Medulla oblongata (tissue), 1 donor: ENCODE measurements around the gene ARSG.
"Not testable (repeated sequence)": the region's sequence is repeated elsewhere in the genome, so short reads cannot be mapped to it uniquely, and the experiment has no call there.

ENCODE experiments used
- DNase-seq: peaks from one replicate; pipeline ENCODE4 v3.0.0-alpha.2; 2015; ENCODE audit errors: extremely low spot score

The ARSG gene

DNA sequence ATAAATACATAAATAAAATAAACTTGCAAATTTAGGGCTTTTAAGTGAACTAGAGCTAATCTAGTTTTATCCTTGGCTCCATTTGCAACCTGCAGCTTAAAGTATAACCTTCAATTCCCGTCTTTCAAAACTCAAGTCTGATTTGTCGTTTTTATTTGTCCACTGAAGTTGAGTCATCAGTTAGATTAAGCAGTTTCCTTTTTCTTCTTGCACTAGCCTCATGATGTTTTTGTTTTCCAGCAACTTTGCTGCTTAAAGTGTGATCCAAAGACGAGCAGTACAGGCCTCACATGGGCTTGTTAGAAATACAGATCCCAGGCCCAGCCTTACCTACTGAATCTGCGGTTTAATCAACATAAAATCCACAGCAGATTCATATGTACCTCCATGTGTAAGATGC, 13.8 kb downstream of the ARSG start:
- DNase-seq: no peak

- no peak for DNase-seq
Observed at GRCh38 chr17:68306819-68307218, 15.5 kb downstream of the ARSG start.

DNA sequence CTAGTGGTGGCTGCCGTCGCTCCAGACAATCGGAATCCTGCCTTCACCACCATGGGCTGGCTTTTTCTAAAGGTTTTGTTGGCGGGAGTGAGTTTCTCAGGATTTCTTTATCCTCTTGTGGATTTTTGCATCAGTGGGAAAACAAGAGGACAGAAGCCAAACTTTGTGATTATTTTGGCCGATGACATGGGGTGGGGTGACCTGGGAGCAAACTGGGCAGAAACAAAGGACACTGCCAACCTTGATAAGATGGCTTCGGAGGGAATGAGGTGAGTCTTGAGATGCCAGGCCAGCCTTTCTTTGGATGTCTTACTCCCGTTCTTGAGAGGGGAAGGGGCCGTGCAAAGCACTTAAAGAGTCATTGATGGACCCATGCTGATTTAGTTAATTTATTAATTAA, 16.1 kb downstream of the ARSG start:
- no peak for DNase-seq

DNA sequence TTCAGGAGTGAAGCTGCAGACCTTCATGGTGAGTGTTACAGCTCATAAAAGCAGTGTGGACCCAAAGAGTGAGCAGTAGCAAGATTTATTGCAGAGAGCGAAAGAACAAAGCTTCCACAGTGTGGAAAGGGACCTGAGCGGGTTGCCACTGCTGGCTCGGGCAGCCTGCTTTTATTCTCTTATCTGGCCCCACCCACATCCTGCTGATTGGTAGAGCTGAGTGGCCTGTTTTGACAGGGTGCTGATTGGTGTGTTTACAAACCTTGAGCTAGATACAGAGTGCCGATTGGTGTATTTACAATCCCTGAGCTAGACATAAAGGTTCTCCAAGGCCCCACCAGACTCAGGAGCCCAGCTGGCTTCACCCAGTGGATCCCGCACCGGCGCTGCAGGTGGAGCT, 17.2 kb downstream of the ARSG start:
- DNase-seq: not testable (repeated sequence)

DNA sequence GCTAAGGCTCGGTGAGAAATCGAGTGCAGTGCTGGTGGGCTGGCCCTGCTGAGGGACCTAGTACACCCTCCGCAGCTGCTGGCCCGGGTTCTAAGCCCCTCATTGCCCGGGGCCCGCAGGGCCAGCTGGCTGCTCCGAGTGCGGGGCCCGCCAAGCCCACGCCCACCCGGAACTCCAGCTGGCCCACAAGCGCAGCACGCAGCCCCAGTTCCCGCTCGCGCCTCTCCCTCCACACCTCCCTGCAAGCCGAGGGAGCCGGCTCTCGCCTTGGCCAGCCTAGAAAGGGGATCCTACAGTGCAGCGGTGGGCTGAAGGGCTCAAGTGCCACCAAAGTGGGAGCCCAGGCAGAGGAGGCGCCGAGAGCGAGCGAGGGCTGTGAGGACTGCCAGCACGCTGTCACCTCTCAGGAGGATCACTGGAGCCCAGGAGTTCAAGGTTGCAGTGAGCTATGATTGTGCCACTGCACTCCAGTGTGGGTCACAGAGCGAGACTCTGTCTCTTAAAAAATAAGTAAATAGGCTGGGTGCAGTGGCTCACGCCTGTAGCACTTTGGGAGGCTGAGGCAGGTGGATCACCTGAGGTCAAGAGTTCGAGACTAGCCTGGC, 17.9 kb downstream of the ARSG start:
- not testable (repeated sequence) for DNase-seq

GRCh38 chr17:68310152-68310551, 18.9 kb downstream of the ARSG start:
- DNase-seq: no peak

DNA sequence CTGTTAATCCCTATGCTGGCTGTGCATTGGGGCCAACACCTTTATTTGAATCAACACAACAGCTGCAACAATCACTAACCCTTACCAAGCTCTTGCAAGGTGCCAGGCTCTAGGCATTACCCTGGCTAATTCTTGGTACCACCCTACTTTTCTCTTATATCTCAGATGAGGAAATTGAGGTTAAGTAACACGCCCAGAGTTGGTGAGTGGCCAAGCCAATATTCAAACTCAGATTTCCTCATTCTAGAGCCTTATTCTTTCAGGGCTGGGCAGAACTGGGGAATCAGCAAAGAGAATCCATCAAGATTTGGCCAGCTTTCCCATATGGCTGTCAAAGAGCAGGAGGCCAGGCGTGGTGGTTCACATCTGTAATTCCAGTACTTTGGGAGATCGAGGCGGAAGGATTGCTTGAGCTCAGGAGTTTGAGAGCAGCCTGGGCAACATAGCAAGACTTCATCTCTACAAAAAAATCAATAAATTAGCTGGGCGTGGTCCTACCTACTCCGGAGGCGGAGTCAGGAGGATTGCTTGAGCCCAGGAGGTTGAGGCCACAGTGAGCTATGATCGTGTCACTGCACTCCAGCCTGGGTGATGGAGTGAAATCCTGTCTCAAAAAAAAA, 23.7 kb downstream of the ARSG start:
- peak; percentile 41 for DNase-seq

DNA sequence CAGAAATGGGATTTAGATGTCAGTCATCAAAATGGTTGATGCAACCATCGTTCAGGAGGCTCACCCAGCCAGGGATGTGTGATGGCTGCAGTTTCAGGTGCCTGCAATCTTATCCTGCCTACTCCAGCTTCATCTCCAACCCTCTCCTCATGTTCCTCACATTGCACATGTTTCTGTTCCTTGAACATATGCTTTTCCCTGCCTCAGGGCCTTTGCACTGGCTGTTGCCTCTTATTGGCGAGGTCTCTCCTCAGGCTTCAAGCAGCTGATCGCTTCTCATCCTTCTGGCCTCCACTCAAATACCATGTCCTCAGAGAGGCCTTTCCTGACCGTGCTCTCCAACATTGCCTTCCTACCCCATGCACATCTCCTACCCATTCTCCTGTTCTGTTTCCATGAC, 24.6 kb downstream of the ARSG start:
- DNase-seq: no peak

DNA sequence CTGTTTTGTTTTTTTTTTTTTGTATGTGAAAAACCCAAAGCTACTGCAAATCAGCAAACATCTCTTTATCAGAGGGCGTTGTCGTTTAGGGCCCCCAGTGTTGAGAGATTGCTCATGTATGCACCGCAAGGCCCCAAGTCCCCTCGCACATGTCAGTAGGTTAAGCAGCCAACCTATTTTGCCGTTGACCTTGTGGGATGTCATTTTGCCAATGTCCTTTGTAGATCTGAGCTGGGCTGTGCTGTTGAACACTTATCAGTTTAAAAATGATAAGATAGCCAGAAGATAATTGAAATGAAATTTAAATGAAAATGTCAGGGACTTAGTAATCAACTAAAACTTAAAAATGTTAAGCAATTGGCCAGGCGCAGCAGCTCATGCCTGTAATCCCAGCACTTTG, 26.2 kb downstream of the ARSG start:
- DNase-seq: no peak

GRCh38 chr17:68318103-68318991, 27.1 kb downstream of the ARSG start:
- DNase-seq: no peak

GRCh38 chr17:68319410-68320162, 28.3 kb downstream of the ARSG start:
- DNase-seq: no peak

GRCh38 chr17:68320311-68320865, 29.1 kb downstream of the ARSG start:
- no peak for DNase-seq

GRCh38 chr17:68320943-68321555, 29.8 kb downstream of the ARSG start:
- DNase-seq: no peak

- DNase-seq: no peak
Observed at GRCh38 chr17:68321556-68321954, 30.3 kb downstream of the ARSG start.

GRCh38 chr17:68322630-68323029, 31.3 kb downstream of the ARSG start:
- DNase-seq: no peak

GRCh38 chr17:68324114-68324513, 32.8 kb downstream of the ARSG start:
- DNase-seq: no peak

GRCh38 chr17:68324654-68325336, 33.5 kb downstream of the ARSG start:
- DNase-seq: no peak

- DNase-seq: no peak
Observed at GRCh38 chr17:68325961-68326360, 34.7 kb downstream of the ARSG start.

GRCh38 chr17:68326681-68327080, 35.4 kb downstream of the ARSG start:
- no peak for DNase-seq

GRCh38 chr17:68327823-68328557, 36.7 kb downstream of the ARSG start:
- DNase-seq: no peak
